ENCODE results near the gene KCTD14. TPM values are rescaled to one million over a fixed set of nuclear protein-coding genes. Genes with fewer than 3 reads are reported as not detected.
"Not testable (repeated sequence)": the region's sequence is repeated elsewhere in the genome, so short reads cannot be mapped to it uniquely, and the experiment has no call there.

KCTD14 gene
- total RNA-seq, 2 experiments from 2014 or later: not detected

- Histone ChIP-seq H3K4me1 (ENCODE audit: insufficient read depth, low read length, poor library complexity, severe bottlenecking) (no peaks in the 10 kb centered on the region), H3K4me3 (ENCODE audit: low read depth, low read length, poor library complexity, severe bottlenecking) (no peak overlapping the region), H3K79me2 (ENCODE audit: insufficient read depth, low read depth, low read length) (no peaks in the 10 kb centered on the region), H3K4me2 (ENCODE audit: low read length) (no peak overlapping the region), H2AFZ (ENCODE audit: low read length) (no peak overlapping the region), H3K27ac (ENCODE audit: low read depth, low read length, poor library complexity, severe bottlenecking) (no peak overlapping the region), H4K20me1 (ENCODE audit: insufficient read depth, low read length) (no peaks in the 10 kb centered on the region), H3K9me3 (ENCODE audit: low read length) (no peaks in the 10 kb centered on the region), H3K36me3 (ENCODE audit: insufficient read depth, low read length) (no peaks in the 10 kb centered on the region), H3K9me2 (ENCODE audit: insufficient read depth, low read length) (no peaks in the 10 kb centered on the region)
- DNase-seq (ENCODE audit: low spot score): no peak
- no TSS peak for BruUV-seq (replicated peaks)
- ChIA-PET CTCF (ENCODE audit: unreplicated experiment) (no interaction called here), POLR2A (interaction anchor here (0.6 to 0.7 kb wide), 4 partner anchors 39 to 1387 kb away, joined by 3 to 6 read pairs (median 4); no protein-coding TSS in a partner anchor)
- intact Hi-C loops (cut with micrococcal nuclease; ENCODE audit: unreplicated experiment): no loop called here
- TF ChIP-seq CTCF (conservative IDR thresholded peaks at IDR 0.05; ENCODE audit: low read length): no peak
- TF ChIP-seq EZH2phosphoT487 (IDR thresholded peaks at IDR 0.05; ENCODE audit: borderline replicate concordance, low read depth, low read length): no peak
These were observed 38.2 kb upstream of the KCTD14 start for GRCh38 chr11:78061088-78061920.

- Histone ChIP-seq H3K4me2 (ENCODE audit: low read length) (no peak overlapping the region), H3K9me3 (ENCODE audit: low read length) (no peaks in the 10 kb centered on the region), H3K79me2 (ENCODE audit: insufficient read depth, low read depth, low read length) (no peaks in the 10 kb centered on the region), H4K20me1 (ENCODE audit: insufficient read depth, low read length) (no peaks in the 10 kb centered on the region), H3K4me1 (ENCODE audit: insufficient read depth, low read length, poor library complexity, severe bottlenecking) (no peaks in the 10 kb centered on the region), H3K36me3 (ENCODE audit: insufficient read depth, low read length) (no peaks in the 10 kb centered on the region), H3K27ac (ENCODE audit: low read depth, low read length, poor library complexity, severe bottlenecking) (no peak overlapping the region), H3K4me3 (ENCODE audit: low read depth, low read length, poor library complexity, severe bottlenecking) (no peak overlapping the region), H2AFZ (ENCODE audit: low read length) (no peak overlapping the region), H3K9me2 (ENCODE audit: insufficient read depth, low read length) (no peaks in the 10 kb centered on the region)
- TF ChIP-seq CTCF (conservative IDR thresholded peaks at IDR 0.05; ENCODE audit: low read length) (no peak), EZH2phosphoT487 (IDR thresholded peaks at IDR 0.05; ENCODE audit: borderline replicate concordance, low read depth, low read length) (no peak)
- intact Hi-C loops (cut with micrococcal nuclease; ENCODE audit: unreplicated experiment): no loop called here
- POLR2A ChIA-PET: interaction anchor here (0.6 to 0.7 kb wide), 3 partner anchors 38 to 1387 kb away, joined by 4 to 6 read pairs (median 4); no protein-coding TSS in a partner anchor
- DNase-seq (ENCODE audit: low spot score): no peak
- CTCF ChIA-PET (ENCODE audit: unreplicated experiment): no interaction called here
- no TSS peak for BruUV-seq (replicated peaks)
These were observed 37.5 kb upstream of the KCTD14 start for GRCh38 chr11:78060533-78060932.

- H3K9me3 ChIP-seq (ENCODE audit: low read length); H3K4me3 ChIP-seq (ENCODE audit: low read depth, low read length, poor library complexity, severe bottlenecking); H2AFZ ChIP-seq (ENCODE audit: low read length); H3K4me1 ChIP-seq (ENCODE audit: insufficient read depth, low read length, poor library complexity, severe bottlenecking); H4K20me1 ChIP-seq (ENCODE audit: insufficient read depth, low read length); BruUV-seq (replicated peaks); H3K36me3 ChIP-seq (ENCODE audit: insufficient read depth, low read length); POLR2A ChIA-PET; CTCF ChIA-PET (ENCODE audit: unreplicated experiment); H3K4me2 ChIP-seq (ENCODE audit: low read length); intact Hi-C loops (cut with micrococcal nuclease; ENCODE audit: unreplicated experiment); DNase-seq (ENCODE audit: low spot score); H3K27ac ChIP-seq (ENCODE audit: low read depth, low read length, poor library complexity, severe bottlenecking); H3K79me2 ChIP-seq (ENCODE audit: insufficient read depth, low read depth, low read length); H3K9me2 ChIP-seq (ENCODE audit: insufficient read depth, low read length): not testable (repeated sequence)
These were observed 36.8 kb upstream of the KCTD14 start for GRCh38 chr11:78059749-78060328.

Measured in OCI-LY7 (cell line).